ENCODE measurements around the gene ZMIZ2.
"Not testable (repeated sequence)": the region's sequence is repeated elsewhere in the genome, so short reads cannot be mapped to it uniquely, and the experiment has no call there.

ZMIZ2 gene

GRCh38 chr7:44783407-44783806 is 34.8 kb downstream of the ZMIZ2 start:
- H3K27me3 ChIP-seq (ENCODE audit: low read length) = no peaks in the 10 kb centered on the region
- no peak overlapping the region for H3K9ac ChIP-seq (ENCODE audit: low read length)
- H3K4me3 ChIP-seq (ENCODE audit: insufficient read depth, low read length, poor library complexity, severe bottlenecking) = no peak overlapping the region
- TF ChIP-seq CTCF (IDR thresholded peaks at IDR 0.05; ENCODE audit: insufficient read depth, low read length, poor library complexity, severe bottlenecking) = no peak
- TF ChIP-seq EZH2phosphoT487 (conservative IDR thresholded peaks at IDR 0.05; ENCODE audit: low read length) = no peak
- no peaks in the 10 kb centered on the region for H3K79me2 ChIP-seq (ENCODE audit: insufficient read depth, low read length)
- H3K9me2 ChIP-seq (replicated peaks; ENCODE audit: insufficient read depth, low read length) = no peaks in the 10 kb centered on the region
- H3K36me3 ChIP-seq (ENCODE audit: low read length) = no peaks in the 10 kb centered on the region
- H4K20me1 ChIP-seq (ENCODE audit: low read depth, low read length) = no peaks in the 10 kb centered on the region
- no peak overlapping the region for H2AFZ ChIP-seq (ENCODE audit: low read depth, low read length, severe bottlenecking)
- H3K9me3 ChIP-seq (ENCODE audit: insufficient read depth, low read length) = peaks cover 5% of the 10 kb centered on the region; the same call in 1 of the 2 replicates
- no peak overlapping the region for H3K27ac ChIP-seq (ENCODE audit: low read depth, low read length)
- H3K4me2 ChIP-seq (ENCODE audit: low read depth, low read length, poor library complexity, severe bottlenecking) = no peak overlapping the region
- no peaks in the 10 kb centered on the region for H3F3A ChIP-seq (ENCODE audit: insufficient read depth)

DNA sequence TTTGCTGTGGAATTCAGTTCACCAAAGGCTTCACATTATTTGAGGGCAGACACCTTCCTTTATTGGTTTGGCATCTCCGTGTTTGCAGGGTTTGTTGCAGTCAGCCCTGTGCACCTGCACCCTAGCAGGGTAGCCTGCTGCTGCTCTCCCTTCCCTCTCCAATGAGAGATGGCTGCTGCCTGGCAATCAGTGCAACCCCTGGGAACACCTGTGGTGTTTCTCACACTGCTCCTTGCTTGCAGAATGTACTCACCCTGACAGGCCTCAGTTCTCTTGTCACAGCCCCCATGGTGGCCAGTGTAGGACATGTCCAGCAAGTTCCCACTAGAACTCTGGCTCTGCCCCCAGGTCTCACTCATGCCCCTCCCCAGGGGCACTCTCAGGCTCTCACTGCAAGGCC is 35.7 kb downstream of the ZMIZ2 start:
- H3K4me3 ChIP-seq (ENCODE audit: insufficient read depth, low read length, poor library complexity, severe bottlenecking) = no peak overlapping the region
- H3K27me3 ChIP-seq (ENCODE audit: low read length) = no peaks in the 10 kb centered on the region
- no peaks in the 10 kb centered on the region for H3K36me3 ChIP-seq (ENCODE audit: low read length)
- no peaks in the 10 kb centered on the region for H3F3A ChIP-seq (ENCODE audit: insufficient read depth)
- no peaks in the 10 kb centered on the region for H3K9me2 ChIP-seq (replicated peaks; ENCODE audit: insufficient read depth, low read length)
- no peaks in the 10 kb centered on the region for H4K20me1 ChIP-seq (ENCODE audit: low read depth, low read length)
- H2AFZ ChIP-seq (ENCODE audit: low read depth, low read length, severe bottlenecking) = no peak overlapping the region
- H3K79me2 ChIP-seq (ENCODE audit: insufficient read depth, low read length) = no peaks in the 10 kb centered on the region
- H3K9me3 ChIP-seq (ENCODE audit: insufficient read depth, low read length) = peaks cover 5% of the 10 kb centered on the region; the same call in 1 of the 2 replicates
- no peak overlapping the region for H3K27ac ChIP-seq (ENCODE audit: low read depth, low read length)
- no peak overlapping the region for H3K9ac ChIP-seq (ENCODE audit: low read length)
- no peak overlapping the region for H3K4me2 ChIP-seq (ENCODE audit: low read depth, low read length, poor library complexity, severe bottlenecking)
- TF ChIP-seq EZH2phosphoT487 (conservative IDR thresholded peaks at IDR 0.05; ENCODE audit: low read length) (no peak), CTCF (IDR thresholded peaks at IDR 0.05; ENCODE audit: insufficient read depth, low read length, poor library complexity, severe bottlenecking) (no peak)

DNA sequence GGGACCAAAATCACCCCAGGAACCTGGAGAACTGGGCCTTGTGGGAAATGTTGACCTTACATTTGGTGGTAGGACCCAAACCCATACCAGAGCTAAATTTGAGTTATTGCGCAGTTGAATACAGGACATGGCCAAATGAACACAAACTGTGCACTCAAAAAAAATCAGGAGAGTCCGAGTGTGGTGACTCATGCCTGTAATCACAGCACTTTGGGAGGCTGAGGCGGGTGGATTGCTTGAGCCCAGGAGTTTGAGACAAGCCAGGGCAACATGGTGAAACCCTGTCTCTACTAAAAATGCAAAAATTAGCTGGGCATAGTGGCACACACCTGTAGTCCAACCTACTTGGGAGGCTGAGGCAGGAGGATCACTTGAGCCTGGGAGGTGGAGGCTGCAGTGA is 36.6 kb downstream of the ZMIZ2 start:
- H3K9me3 ChIP-seq (ENCODE audit: insufficient read depth, low read length); H3K27ac ChIP-seq (ENCODE audit: low read depth, low read length); H3K9me2 ChIP-seq (replicated peaks; ENCODE audit: insufficient read depth, low read length); H3F3A ChIP-seq (ENCODE audit: insufficient read depth); H3K27me3 ChIP-seq (ENCODE audit: low read length); H3K36me3 ChIP-seq (ENCODE audit: low read length); H3K79me2 ChIP-seq (ENCODE audit: insufficient read depth, low read length); H3K9ac ChIP-seq (ENCODE audit: low read length); H4K20me1 ChIP-seq (ENCODE audit: low read depth, low read length); H3K4me3 ChIP-seq (ENCODE audit: insufficient read depth, low read length, poor library complexity, severe bottlenecking); H3K4me2 ChIP-seq (ENCODE audit: low read depth, low read length, poor library complexity, severe bottlenecking); H2AFZ ChIP-seq (ENCODE audit: low read depth, low read length, severe bottlenecking): not testable (repeated sequence)

DNA sequence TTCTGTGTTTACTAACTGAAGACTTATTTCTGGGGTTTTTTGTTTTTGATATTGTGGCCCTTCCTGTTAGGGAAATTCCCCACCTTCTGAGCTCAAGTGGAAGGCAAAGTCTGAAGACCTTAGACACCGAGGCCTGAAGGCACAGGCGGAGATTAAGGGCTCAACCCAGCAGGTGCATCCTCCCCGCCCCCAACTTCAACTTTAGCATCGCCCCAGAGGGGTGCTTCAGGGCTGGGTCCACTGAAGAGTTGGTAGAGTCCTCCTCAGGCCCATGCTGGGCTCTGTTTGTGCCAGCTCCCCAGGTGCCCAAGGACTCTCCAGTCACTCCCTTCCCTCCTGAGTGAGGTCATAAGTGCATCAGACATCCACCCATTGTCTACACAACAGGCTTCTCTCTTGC is 38.4 kb downstream of the ZMIZ2 start:
- Histone ChIP-seq H3K36me3 (ENCODE audit: low read length) (no peaks in the 10 kb centered on the region), H3K27ac (ENCODE audit: low read depth, low read length) (no peak overlapping the region), H3K9ac (ENCODE audit: low read length) (no peak overlapping the region), H3K9me3 (ENCODE audit: insufficient read depth, low read length) (peaks cover 5% of the 10 kb centered on the region; the same call in 1 of the 2 replicates), H3K79me2 (ENCODE audit: insufficient read depth, low read length) (no peaks in the 10 kb centered on the region), H3K9me2 (replicated peaks; ENCODE audit: insufficient read depth, low read length) (no peaks in the 10 kb centered on the region), H3K4me3 (ENCODE audit: insufficient read depth, low read length, poor library complexity, severe bottlenecking) (no peak overlapping the region), H2AFZ (ENCODE audit: low read depth, low read length, severe bottlenecking) (no peak overlapping the region), H3K27me3 (ENCODE audit: low read length) (no peaks in the 10 kb centered on the region), H4K20me1 (ENCODE audit: low read depth, low read length) (no peaks in the 10 kb centered on the region), H3K4me2 (ENCODE audit: low read depth, low read length, poor library complexity, severe bottlenecking) (no peak overlapping the region), H3F3A (ENCODE audit: insufficient read depth) (peaks cover 11% of the 10 kb centered on the region; the same call in 1 of the 2 replicates)
- no peak for TF ChIP-seq EZH2phosphoT487 (conservative IDR thresholded peaks at IDR 0.05; ENCODE audit: low read length)
- TF ChIP-seq CTCF (IDR thresholded peaks at IDR 0.05; ENCODE audit: insufficient read depth, low read length, poor library complexity, severe bottlenecking) = no peak

All from SU-DHL-6 (cell line).